NCI-H2227 treated with DMSO at 0.1 percent for 48 hours (cell line): Measurements from ENCODE around the gene MAGEA9.
"Not testable (repeated sequence)": the region's sequence is repeated elsewhere in the genome, so short reads cannot be mapped to it uniquely, and the experiment has no call there.

Experiments used
- DNase-seq: peaks from one replicate; lab custom pipeline; 2025; lab: John Stamatoyannopoulos, UW

The MAGEA9 gene

DNA sequence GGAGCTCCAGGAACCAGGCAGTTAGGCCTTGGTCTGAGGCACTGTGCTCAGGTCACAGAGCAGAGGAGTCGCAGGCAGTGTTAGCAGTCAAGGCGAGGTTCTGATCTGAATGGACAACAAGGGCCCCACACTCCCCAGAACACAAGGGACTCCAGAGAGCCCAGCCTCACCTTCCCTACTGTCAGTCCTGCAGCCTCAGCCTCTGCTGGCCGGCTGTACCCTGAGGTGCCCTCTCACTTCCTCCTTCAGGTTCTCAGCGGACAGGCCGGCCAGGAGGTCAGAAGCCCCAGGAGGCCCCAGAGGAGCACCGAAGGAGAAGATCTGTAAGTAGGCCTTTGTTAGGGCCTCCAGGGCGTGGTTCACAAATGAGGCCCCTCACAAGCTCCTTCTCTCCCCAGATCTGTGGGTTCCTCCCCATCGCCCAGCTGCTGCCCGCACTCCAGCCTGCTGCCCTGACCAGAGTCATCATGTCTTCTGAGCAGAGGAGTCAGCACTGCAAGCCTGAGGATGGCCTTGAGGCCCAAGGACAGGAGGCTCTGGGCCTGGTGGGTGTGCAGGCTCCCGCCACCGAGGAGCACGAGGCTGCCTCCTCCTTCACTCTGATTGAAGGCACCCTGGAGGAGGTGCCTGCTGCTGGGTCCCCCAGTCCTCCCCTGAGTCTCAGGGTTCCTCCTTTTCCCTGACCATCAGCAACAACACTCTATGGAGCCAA lies 26.2 kb downstream of the MAGEA9 start:
- DNase-seq = no peak

GRCh38 chrX:149818652-149819051 lies 36.9 kb downstream of the MAGEA9 start:
- DNase-seq = no peak

DNA sequence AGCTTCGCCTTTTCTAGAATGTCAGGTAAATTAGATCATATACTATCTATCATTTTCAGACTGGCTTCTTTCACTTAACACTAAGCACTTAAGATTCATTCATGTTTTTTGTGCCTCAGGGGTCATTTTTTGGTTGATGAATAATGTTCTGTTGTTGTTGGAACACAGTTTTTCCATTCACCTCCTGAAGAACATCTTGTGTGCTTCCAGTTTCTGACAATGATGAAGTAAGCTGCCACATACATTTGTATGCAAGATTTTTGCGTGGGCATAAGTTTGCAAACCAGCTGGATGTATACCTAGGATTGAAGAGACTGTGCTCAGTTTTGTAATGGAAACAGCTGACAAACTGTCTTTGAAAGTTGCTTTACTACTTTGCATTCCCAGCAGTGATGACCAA lies 37.6 kb downstream of the MAGEA9 start:
- DNase-seq = no peak

GRCh38 chrX:149825424-149825823 lies 43.7 kb downstream of the MAGEA9 start:
- no peak for DNase-seq

DNA sequence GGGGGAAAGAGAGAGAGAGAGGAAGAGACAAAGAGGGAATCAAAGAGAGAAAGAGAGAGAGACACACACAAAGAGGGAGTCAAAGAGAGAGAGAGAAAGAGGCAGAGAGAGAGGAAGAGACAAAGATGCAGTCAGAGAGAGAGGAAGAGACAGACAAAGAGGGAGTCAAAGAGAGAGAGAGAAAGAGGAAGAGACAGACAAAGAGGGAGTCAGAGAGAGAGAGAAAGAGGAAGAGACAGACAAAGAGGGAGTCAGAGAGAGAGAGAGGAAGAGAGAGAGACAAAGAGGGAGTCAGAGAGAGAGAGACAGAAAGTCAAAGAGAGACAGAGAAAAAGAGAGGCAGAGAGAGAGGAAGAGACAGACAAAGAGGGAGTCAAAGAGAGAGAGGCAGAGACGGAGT lies 45.5 kb downstream of the MAGEA9 start:
- DNase-seq = no peak

GRCh38 chrX:149829751-149830191 lies 48.0 kb downstream of the MAGEA9 start:
- no peak for DNase-seq

GRCh38 chrX:149830192-149830873 lies 48.6 kb downstream of the MAGEA9 start:
- peak; percentile 41 for DNase-seq

GRCh38 chrX:149831473-149831872 lies 49.7 kb downstream of the MAGEA9 start:
- DNase-seq = no peak

DNA sequence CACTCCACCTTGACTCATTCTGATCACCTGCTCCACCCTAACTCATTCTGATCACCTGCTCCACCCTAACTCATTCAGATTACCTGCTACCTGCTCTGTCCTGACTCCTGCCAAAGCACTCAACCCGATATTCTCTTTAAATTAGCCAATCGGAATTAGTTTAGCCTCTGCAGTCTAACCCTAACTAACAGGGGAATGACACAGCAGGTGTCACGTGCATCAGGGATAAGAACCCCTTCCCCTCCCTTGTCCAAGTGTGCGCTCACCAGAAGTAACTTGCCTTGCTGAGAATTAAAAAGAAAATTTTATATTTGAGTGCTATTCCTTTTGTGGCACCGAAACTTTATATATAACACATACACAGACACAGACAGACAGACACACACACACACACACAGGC lies 55.0 kb downstream of the MAGEA9 start:
- DNase-seq = not testable (repeated sequence)

- no peak for DNase-seq
Observed at GRCh38 chrX:149837167-149837566, 55.4 kb downstream of the MAGEA9 start.
